Measurements from ENCODE around the gene PTPN2.
A peak's percentile ranks its signal among the peaks of the same experiment; 100 is the strongest.
"Not testable (repeated sequence)": the region's sequence is repeated elsewhere in the genome, so short reads cannot be mapped to it uniquely, and the experiment has no call there.

PTPN2 gene

GRCh38 chr18:12896784-12897333 is 12.8 kb upstream of the PTPN2 start:
- not testable (repeated sequence) for H3K27ac ChIP-seq
- peak overlapping the region in 4 of 7 experiments; percentile 5 to 28 (median 18) for H3K4me3 ChIP-seq

GRCh38 chr18:12895626-12896025 is 11.6 kb upstream of the PTPN2 start:
- Histone ChIP-seq H3K27ac (no peak overlapping the region), H3K4me3 (no peak overlapping the region)

DNA sequence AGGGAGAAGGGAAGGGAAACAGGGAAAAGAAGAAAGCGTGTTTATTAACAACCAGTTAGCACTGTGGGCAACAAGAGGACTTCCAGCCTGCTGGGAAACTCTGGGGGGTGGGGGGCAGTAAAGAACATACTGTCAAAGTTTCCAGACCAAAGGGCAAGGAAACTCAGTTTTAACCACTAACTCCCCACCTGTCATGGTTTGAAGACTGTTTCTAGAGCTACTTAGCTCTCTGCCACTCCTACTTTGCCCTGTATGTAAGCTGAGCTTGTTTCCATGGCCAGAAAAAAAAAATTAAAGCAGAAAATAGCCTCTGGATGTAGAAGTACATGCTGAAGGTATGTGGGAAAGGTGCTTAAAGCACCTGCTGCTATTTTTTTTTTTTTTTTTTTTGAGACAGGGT is 11.0 kb upstream of the PTPN2 start:
- Histone ChIP-seq H3K27ac (no peak overlapping the region), H3K4me3 (no peak overlapping the region)

DNA sequence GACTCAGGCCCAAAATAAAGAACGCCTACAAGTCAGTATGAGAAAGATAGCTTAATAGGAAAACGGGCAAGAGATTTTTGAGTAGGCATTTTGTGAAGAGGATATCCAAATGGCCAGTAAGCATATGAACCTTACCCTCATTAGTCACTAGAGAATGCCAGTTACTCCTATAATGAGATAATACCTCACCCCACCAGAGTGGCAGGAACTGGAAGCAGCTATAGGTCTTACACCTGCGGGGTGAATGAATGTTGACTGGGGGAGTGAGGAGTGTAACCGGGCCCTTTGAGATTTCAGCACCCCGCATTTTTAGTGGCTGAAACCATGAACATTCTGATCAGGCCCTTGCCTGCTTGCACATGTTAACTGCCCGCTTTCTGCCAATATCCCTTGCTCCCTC is 7.5 kb upstream of the PTPN2 start:
- Histone ChIP-seq H3K27ac (no peak overlapping the region), H3K4me3 (no peak overlapping the region)

DNA sequence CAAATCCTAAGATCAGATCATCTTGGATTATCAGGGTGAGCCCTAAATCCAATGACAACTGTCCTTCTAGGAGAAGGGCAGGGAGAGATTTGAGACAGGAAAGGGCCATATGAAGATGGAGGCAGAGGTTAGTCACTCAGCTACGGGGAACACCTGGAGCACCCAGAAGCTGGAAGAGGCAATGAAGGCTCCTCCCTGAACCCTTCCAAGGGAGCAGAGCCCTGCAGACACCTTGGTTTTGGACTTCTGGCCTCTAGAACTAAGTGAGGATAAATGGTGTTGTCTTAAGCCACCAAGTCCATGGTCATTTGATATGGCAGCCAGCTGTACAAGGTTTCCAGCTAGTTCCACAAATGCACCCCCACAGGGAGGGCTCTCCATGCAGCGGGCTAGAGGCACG is 6.9 kb upstream of the PTPN2 start:
- peak overlapping the region in 1 of 21 experiments; percentile 11 for H3K27ac ChIP-seq
- H3K4me3 ChIP-seq, result no peak overlapping the region

DNA sequence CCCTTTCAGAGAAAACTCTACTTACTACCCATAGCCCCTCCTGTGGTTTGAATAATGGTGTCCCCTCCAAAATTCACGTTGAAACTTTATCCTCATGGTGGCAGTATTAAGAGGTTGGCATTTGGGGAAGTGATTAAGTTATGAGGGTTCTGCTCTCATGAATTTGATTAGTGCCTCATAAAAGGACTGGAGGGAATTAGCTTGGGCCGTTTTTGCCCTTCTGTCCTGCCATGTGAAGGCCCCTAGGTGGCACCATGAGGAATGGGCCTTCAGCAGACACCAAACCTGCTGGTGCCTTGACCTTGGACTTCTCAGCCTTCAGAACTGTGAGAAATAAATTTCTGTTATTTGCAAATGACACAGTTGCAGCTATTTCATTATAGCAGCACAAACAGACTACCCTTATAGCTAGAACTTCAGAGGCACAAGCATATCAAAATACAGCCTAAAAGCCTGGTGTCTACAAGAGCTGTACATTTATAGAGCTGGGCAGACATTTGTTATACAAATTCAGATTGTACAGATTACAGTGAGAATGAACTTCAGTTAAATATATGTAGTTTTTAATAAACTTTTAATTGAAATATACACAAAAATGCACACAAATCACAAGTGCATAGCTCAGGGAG is 2.6 kb upstream of the PTPN2 start:
- no peak overlapping the region for H3K4me3 ChIP-seq
- H3K27ac ChIP-seq, result no peak overlapping the region

DNA sequence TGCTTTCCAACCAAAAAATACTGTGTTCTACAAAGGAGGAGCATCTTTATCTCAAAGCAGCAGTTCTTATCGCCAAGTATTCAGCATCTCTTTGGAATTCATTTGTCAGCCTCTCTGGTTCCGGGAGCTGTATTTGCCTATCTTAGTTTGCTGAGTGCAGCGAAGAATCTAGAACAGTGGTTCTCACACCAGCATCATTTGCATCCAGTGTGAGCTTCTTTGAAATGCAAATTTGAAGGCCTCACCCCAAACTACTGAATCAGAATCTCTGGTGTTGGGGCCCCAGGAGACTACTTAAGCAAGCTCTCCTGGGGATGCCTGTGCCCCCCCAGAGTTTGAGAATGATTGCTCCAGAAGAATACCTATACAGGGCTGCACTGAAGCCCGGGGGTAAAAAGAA is 1.5 kb upstream of the PTPN2 start:
- H3K27ac ChIP-seq, result peak overlapping the region in 7 of 21 experiments; percentile 7 to 100 (median 99)
- H3K4me3 ChIP-seq, result no peak overlapping the region

DNA sequence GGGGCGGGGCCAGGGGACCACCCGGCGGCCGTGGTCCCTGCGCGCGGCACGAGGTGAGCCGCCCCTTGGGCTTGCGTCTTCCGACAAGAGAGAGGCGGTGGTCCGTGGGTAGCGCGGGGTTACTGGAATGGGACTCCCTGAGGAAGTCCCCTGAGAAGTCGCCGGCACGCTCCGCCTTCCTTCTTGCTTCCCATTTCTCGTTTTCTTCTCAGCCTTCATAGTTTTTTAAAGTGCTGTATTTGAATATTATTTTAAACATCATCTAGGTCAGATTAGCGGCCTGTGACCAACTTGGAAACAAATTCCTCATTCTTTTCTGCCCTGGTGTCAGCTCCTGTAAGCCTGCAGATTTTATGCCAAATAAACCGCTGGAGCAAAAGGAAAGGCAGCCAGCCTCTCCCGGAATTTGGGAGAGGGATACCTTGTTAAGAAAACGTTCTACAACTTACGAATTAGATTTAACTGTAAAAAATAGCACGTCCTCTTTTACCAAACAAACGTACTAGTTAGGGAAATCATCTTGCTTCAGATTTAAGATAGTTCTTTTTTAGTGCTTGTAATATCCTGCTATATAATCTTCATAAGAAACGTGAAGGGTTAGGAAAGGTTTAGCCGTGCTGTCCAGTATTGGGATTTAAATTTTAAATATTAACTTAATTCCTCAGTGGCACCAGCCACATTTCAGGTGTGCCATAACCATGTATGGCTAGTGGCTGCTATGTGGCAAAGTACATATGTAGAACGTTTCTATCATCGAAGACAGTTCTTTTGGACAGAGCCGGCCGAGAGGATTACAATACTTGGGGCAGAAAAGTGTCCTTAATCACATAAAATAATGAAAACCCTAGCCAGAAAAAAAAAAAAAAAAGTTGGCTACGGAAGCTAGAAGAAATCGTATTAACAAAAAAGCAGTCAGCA is 628 bp upstream of the PTPN2 start:
- Histone ChIP-seq H3K27ac (peak overlapping the region in 20 of 21 experiments; percentile 76 to 100 (median 99)), H3K4me3 (peak overlapping the region; percentile 73 to 94 (median 85))

DNA sequence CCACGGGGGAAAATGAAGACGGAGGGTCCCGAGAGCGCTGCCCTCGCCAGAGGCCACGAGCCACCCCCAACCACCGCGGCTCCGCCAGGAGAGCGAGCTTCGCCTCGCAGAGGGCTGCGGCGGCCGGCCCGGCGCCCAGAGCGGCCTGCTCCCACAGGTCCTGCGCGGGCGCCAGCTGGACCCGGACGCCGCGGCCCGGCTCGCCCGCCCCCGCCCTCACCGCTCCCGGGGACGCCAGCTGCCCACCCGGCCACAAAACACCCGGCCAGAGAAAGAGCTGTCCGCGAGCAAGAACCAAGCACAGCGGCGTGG is 709 bp downstream of the PTPN2 start:
- Histone ChIP-seq H3K27ac (peak overlapping the region; percentile 92 to 100 (median 99)), H3K4me3 (peak overlapping the region; percentile 73 to 94 (median 85))

- peak overlapping the region; percentile 73 to 94 (median 85) for H3K4me3 ChIP-seq
- peak overlapping the region; percentile 92 to 100 (median 99) for H3K27ac ChIP-seq
Observed at GRCh38 chr18:12882453-12883371, 1.3 kb downstream of the PTPN2 start.

- Histone ChIP-seq H3K27ac (peak overlapping the region in 11 of 21 experiments; percentile 18 to 78 (median 56)), H3K4me3 (no peak overlapping the region)
Observed at GRCh38 chr18:12880541-12880910, 3.5 kb downstream of the PTPN2 start.

DNA sequence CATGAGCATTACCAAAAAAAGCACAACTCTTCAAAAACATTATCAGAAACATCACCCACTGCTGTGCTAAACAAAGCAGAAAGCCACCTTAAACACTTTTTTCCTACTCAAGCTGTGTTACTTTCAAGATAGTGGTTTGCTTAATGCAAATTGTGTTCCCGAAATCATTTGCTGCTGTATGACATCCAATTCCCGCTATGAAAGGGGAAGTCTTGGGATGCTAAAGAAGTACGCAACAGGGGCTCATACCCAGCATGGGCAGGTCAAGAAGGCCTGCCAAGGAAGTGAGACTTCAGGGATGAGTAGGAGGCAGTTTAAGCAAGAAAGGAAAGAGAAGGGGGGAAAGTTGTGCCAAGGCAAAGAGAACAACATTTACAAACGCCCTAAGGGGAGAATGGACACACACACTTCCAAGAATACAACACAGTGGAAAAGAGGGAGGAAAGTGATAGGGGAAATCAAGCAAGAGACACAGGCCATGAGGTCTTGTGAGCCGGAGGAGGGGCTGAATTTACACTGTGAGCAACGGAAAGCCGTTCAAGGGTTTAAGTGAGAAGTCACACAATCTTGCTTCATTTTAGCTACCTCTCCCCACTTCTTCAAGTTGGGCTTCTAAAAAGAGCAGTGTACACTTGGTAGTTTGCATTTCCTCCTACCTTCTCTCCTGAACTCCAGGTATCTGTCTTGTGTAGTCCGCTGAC is 4.0 kb downstream of the PTPN2 start:
- H3K4me3 ChIP-seq, result no peak overlapping the region
- H3K27ac ChIP-seq, result peak overlapping the region in 11 of 21 experiments; percentile 18 to 78 (median 56)

DNA sequence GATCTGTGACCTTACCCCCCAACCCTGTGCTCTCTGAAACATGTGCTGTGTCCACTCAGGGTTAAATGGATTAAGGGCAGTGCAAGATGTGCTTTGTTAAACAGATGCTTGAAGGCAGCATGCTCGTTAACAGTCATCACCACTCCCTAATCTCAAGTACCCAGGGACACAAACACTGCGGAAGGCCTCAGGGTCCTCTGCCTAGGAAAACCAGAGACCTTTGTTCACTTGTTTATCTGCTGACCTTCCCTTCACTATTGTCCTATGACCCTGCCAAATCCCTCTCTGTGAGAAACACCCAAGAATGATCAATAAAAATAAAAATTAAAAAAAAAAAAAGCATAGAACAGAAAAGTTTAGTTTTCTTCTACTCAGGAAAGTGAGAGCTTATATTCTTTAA is 9.0 kb downstream of the PTPN2 start:
- H3K4me3 ChIP-seq, H3K27ac ChIP-seq: not testable (repeated sequence)

- H3K27ac ChIP-seq, H3K4me3 ChIP-seq: not testable (repeated sequence)
Observed at GRCh38 chr18:12873961-12874567, 10.0 kb downstream of the PTPN2 start.

DNA sequence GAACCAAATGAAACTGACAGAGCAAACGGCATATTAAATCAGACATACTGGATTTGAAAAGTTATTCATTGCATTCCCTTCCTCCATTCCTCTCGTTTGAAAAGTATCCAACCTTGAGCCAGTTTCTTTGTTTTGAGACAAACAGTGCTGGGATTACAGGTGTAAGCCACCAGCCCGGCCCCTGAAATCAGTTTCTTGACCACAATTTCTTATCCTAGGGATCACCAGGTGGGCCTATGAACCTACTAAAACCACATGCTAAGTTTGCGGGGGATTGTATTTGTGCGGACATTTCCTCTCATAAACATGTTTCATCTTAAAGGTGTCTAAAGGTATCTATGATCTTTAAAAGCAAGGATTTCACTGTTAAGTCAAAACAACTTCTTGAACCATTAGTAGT is 11.6 kb downstream of the PTPN2 start:
- Histone ChIP-seq H3K27ac (no peak overlapping the region), H3K4me3 (no peak overlapping the region)

- no peak overlapping the region for H3K4me3 ChIP-seq
- no peak overlapping the region for H3K27ac ChIP-seq
Observed at GRCh38 chr18:12868576-12868975, 15.5 kb downstream of the PTPN2 start.

DNA sequence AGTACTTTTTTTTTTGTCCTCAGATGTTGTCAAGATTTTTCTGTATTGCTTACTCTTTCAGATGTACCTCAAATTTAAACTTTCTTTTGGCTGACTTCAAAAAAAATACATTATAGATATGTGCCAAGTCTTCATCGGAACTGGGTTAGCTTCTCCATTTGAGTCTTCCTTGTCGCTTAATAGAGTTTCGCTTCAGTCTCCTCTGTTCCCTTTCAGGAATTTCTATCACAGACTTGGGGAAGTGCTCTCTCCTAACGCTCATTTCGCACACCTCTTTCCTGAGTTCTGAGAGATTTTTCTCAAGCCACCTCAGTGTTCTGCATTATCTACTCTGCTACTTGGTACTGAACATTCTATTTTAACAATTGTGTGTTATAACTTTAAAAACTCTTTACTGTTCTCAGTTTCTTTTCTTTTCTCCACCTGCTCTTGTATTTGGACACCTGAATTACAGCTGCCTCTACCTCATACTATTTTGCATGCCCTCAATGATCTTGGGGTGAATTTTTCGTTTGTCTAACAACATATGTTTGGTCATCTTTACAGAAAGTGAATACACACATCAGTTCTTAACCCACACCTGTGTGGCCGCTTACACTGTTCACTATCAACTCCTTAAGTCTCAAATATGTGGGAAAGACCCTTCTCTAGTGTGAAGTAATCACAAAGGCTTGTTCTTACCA is 16.5 kb downstream of the PTPN2 start:
- Histone ChIP-seq H3K27ac (no peak overlapping the region), H3K4me3 (no peak overlapping the region)

DNA sequence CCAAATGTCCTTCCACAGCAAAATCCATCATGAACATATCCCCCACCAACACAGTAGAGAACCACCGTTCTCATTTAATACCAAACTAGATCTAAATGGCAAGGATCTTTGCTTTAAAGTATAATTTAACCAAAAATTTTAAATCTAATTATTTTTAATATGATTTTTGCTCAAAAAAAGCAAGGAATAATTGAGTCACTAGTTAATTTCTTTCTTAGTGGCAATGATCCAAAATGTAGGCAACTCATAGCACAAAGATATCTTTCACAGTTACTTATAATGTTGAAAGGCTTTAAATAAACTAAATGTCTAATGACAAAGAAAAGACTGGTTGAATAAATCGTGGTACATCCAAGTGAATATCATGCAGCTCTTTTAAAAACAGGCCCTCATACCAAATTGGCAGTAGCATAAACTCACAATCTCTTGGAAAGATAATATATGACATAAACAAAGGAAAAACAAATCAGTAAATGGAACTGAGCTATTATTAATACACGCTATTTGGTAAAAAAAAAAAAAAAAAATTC is 20.3 kb downstream of the PTPN2 start:
- Histone ChIP-seq H3K27ac (peak overlapping the region in 1 of 21 experiments; percentile 6), H3K4me3 (no peak overlapping the region)
